H1 (cell line): ENCODE measurements around the gene TRIM44. TPM values are rescaled to one million over a fixed set of nuclear protein-coding genes. Genes with fewer than 3 reads are reported as not detected.

Experiments
- CHD7 ChIP-seq: fragments of 300-600 bp; sonication (generic); IDR thresholded peaks from 2 replicates; pipeline ENCODE4 v1.7.1; 2012; ENCODE audit warnings: low read length, moderate library complexity, mild to moderate bottlenecking, inconsistent platforms; ENCODE audit not compliant: insufficient replicate concordance
- HDAC2 ChIP-seq, 2 experiments: fragments of 300-600 bp in 1 of 2; sonication (generic) in 1 of 2; IDR thresholded peaks; 2 replicates each; pipeline ENCODE4 v1.6.1; 2011 to 2012; ENCODE audit warnings: low read depth in 2 of 2, low read length in 2 of 2, mild to moderate bottlenecking in 2 of 2, moderate library complexity in 2 of 2, borderline replicate concordance in 1 of 2, inconsistent platforms in 1 of 2
- SP2 ChIP-seq: IDR thresholded peaks from 2 replicates; pipeline ENCODE4 v1.6.1; 2012; ENCODE audit warnings: mild to moderate bottlenecking, low read length, inconsistent platforms
- polyA plus RNA-seq, 7 experiments: library from polyadenylated mRNA; depleted of rRNA in 3 of 7; stranded (reverse) in 5 of 7; unstranded in 2 of 7; fragments of >200 nt in 5 of 7; fragments of 200-250 nt in 2 of 7; gene quantifications; 1 replicate in 5 of 7; 2 replicates in 1 of 7; 4 replicates in 1 of 7; pipeline versions ENCODE4 v1.2.1 to v1.2.3, GENCODE V29; 2011 to 2013; ENCODE audit warnings: missing spikeins in 2 of 7, mixed read lengths in 2 of 7
- total RNA-seq: library from RNA; stranded (reverse); fragmentation: NEBNext Ultra II Directional; extraction: Animal tissue kit (Norgen Biotek cat#: 25700); gene quantifications from 2 replicates; pipeline ENCODE4 v1.2.1, GENCODE V29; 2021

TRIM44 gene
- total and polyA plus RNA-seq, 2 of the 8 experiments (the other 6 are each of a cell fraction or from before 2014, with no cell fraction given): 13.9 to 34.4 TPM

GRCh38 chr11:35804451-35805040 is 142.0 kb downstream of the TRIM44 start (continued):
- no peak for TF ChIP-seq HDAC2 (IDR thresholded peaks at IDR 0.05; ENCODE audit: borderline replicate concordance in 1 of 2, low read depth in 2 of 2, low read length in 2 of 2)
- TF ChIP-seq CHD7: no peak
- no peak for TF ChIP-seq SP2
- TF ChIP-seq, all 59 proteins: peak for 0
